PC-3 (cell line): ENCODE results near the gene CLDN17. TPM values are rescaled to one million over a fixed set of nuclear protein-coding genes. Genes with fewer than 3 reads are reported as not detected.

Source experiments
- ATAC-seq: fragments of 200-7000 bp; cut with Tn5 transposase; 2 replicates; pipeline ENCODE4 v1.9.1; 2020; ENCODE audit warnings: mild to moderate bottlenecking, moderate library complexity
- BruUV-seq: library from RNA; stranded (reverse); fragments of 400-500 nt; replicated peaks from 2 replicates; lab custom pipeline; 2021; lab: Mats Ljungman, UMichigan
- CTCF ChIA-PET: fragments of 300-600 bp; sonication (Branson Sonifier 250); formaldehyde crosslinking; loops from one replicate; lab custom pipeline; 2022; ENCODE audit warnings: antibody characterized with exemption; lab: Charles Lee
- POLR2A ChIA-PET: fragments of 300-600 bp; sonication (Branson Sonifier 250); formaldehyde crosslinking; loops from one replicate; lab custom pipeline; 2022; ENCODE audit warnings: antibody characterized with exemption; ENCODE audit not compliant: unreplicated experiment; lab: Charles Lee
- DNase-seq: peaks from one replicate; pipeline ENCODE4 v3.0.0-alpha.2; 2015
- H2AFZ ChIP-seq: fragments of 300-600 bp; sonication (generic); 2 replicates; pipeline ENCODE4 v1.6.0; 2016; ENCODE audit warnings: antibody characterized with exemption, low read length
- H3F3A ChIP-seq: fragments of 300-600 bp; sonication (generic); one replicate; pipeline ENCODE4 v1.6.0; 2017; ENCODE audit warnings: antibody characterized with exemption, low read length, control low read depth, mild to moderate bottlenecking; ENCODE audit not compliant: unreplicated experiment
- H3K27ac ChIP-seq: fragments of 300-600 bp; sonication (generic); 2 replicates; pipeline ENCODE4 v1.5.1; 2016; ENCODE audit warnings: mild to moderate bottlenecking, low read length
- H3K27me3 ChIP-seq: fragments of 300-600 bp; sonication (generic); 2 replicates; pipeline ENCODE4 v1.6.1; 2016; ENCODE audit warnings: low read length, mixed read lengths
- H3K36me3 ChIP-seq: fragments of 300-600 bp; sonication (generic); 2 replicates; pipeline ENCODE4 v1.6.1; 2016; ENCODE audit warnings: low read depth, mixed run types, low read length, mixed read lengths
- H3K4me1 ChIP-seq: fragments of 300-600 bp; sonication (generic); 2 replicates; pipeline ENCODE4 v1.5.1; 2016; ENCODE audit warnings: low read length; ENCODE audit not compliant: insufficient read depth
- H3K4me2 ChIP-seq: fragments of 300-600 bp; sonication (generic); 2 replicates; pipeline ENCODE4 v1.6.0; 2016; ENCODE audit warnings: low read length
- H3K4me3 ChIP-seq: fragments of 300-600 bp; sonication (generic); 2 replicates; pipeline ENCODE4 v1.5.1; 2016; ENCODE audit warnings: mild to moderate bottlenecking, low read length, mixed read lengths
- H3K79me2 ChIP-seq: fragments of 300-600 bp; sonication (generic); 2 replicates; pipeline ENCODE4 v1.6.1; 2017; ENCODE audit warnings: low read length, mixed read lengths
- H3K9ac ChIP-seq: fragments of 300-600 bp; sonication (generic); 2 replicates; pipeline ENCODE4 v1.6.0; 2016; ENCODE audit warnings: mild to moderate bottlenecking, low read length
- H3K9me2 ChIP-seq: fragments of 300-600 bp; sonication (generic); replicated peaks from 2 replicates; pipeline ENCODE4 v1.6.1; 2016; ENCODE audit warnings: mixed run types, low read length, mixed read lengths
- H3K9me3 ChIP-seq: fragments of 300-600 bp; sonication (generic); 2 replicates; pipeline ENCODE4 v1.6.1; 2016; ENCODE audit warnings: low read length, mixed read lengths
- H4K20me1 ChIP-seq: fragments of 300-600 bp; sonication (generic); 2 replicates; pipeline ENCODE4 v1.6.1; 2016; ENCODE audit warnings: low read length, mixed read lengths
- CTCF ChIP-seq: fragments of 300-600 bp; sonication (generic); conservative IDR thresholded peaks from 2 replicates; pipeline ENCODE4 v1.5.1; 2017; ENCODE audit warnings: antibody characterized with exemption, low read depth, mild to moderate bottlenecking, low read length
- EZH2 ChIP-seq: fragments of 300-600 bp; sonication (generic); IDR thresholded peaks from one replicate; pipeline ENCODE4 v1.6.1; 2017; ENCODE audit warnings: antibody characterized with exemption, mild to moderate bottlenecking, low read length; ENCODE audit not compliant: unreplicated experiment
- EZH2phosphoT487 ChIP-seq: fragments of 300-600 bp; sonication (generic); IDR thresholded peaks from 2 replicates; pipeline ENCODE4 v1.6.1; 2018; ENCODE audit warnings: mild to moderate bottlenecking, antibody characterized with exemption, low read length, borderline replicate concordance
- intact Hi-C: fragments of 100-400 bp; cut with micrococcal nuclease; formaldehyde crosslinking; loops from 2 replicates; pipeline ENCODE4 v1.9.0; 2023
- total RNA-seq: library from RNA; depleted of rRNA; stranded (reverse); fragments of >200 nt; gene quantifications from 2 replicates; pipeline ENCODE4 v1.2.3, GENCODE V29; 2014

CLDN17 gene
- total RNA-seq, 1 experiment from 2014 or later: not detected

DNA sequence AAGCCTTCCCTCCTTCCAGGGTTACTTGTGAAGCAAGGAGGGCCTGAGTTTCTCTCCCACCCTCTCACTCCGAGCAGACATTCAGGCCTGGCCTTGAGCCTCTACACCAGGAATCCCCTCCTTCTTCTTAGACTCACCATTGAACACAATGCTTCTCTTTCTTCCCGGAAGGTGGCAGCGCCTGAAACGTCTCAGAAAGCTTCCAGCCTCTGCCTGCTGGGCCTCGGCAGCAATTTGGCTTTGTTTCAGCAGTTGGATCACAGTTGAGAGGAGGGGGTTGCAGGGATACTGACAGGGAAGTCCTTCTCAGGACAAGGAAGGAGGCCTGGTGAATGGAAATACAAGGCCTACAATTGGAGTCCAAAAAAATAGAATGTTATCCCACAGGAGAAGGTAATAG is 43.0 kb upstream of the CLDN17 start:
- Histone ChIP-seq H3K79me2 (no peaks in the 10 kb centered on the region), H3K9me3 (no peaks in the 10 kb centered on the region), H3K4me1 (peaks cover 10% of the 10 kb centered on the region), H2AFZ (peak overlapping the region; percentile 57; the same call in 1 of the 2 replicates), H3K27me3 (peaks cover 3% of the 10 kb centered on the region; the same call in 1 of the 2 replicates), H3K9me2 (no peaks in the 10 kb centered on the region), H3F3A (no peaks in the 10 kb centered on the region), H3K27ac (no peak overlapping the region), H3K36me3 (no peaks in the 10 kb centered on the region), H3K9ac (no peak overlapping the region), H4K20me1 (no peaks in the 10 kb centered on the region), H3K4me2 (no peak overlapping the region), H3K4me3 (no peak overlapping the region)
- ATAC-seq (no peak), DNase-seq (peak; percentile 30)
- CTCF ChIA-PET: no interaction called here
- POLR2A ChIA-PET: no interaction called here
- intact Hi-C loops: no loop called here
- peak; percentile 41 for TF ChIP-seq CTCF
- TF ChIP-seq EZH2: no peak
- BruUV-seq: no TSS peak

DNA sequence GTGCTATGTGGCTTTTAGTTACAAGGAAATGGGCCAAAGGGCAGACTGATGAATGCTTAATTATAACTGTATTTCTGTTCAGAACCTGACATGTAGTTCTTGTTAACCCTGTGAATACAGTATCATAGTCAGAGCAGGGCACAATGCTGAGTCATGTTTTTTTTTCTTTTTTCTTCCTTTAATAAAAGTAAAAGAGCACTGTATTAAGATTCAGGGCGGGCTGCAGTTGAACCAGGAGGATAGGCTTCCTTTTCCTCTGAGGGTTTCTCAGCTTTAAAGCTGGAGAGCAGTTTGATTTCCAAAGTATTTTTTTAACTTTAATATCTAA is 40.6 kb upstream of the CLDN17 start:
- Histone ChIP-seq H3K9me2 (no peaks in the 10 kb centered on the region), H3K27ac (0 out of 2 replicates have a peak overlapping the region, but pooled peaks have one; percentile 7), H3K4me3 (no peak overlapping the region), H3K27me3 (peaks cover 4% of the 10 kb centered on the region; the same call in 1 of the 2 replicates), H3K79me2 (no peaks in the 10 kb centered on the region), H3K9me3 (no peaks in the 10 kb centered on the region), H2AFZ (peak overlapping the region; percentile 42), H3K9ac (no peak overlapping the region), H3K36me3 (no peaks in the 10 kb centered on the region), H3K4me1 (peaks cover 10% of the 10 kb centered on the region), H4K20me1 (no peaks in the 10 kb centered on the region), H3F3A (no peaks in the 10 kb centered on the region), H3K4me2 (peak overlapping the region; percentile 36)
- intact Hi-C loops: no loop called here
- TF ChIP-seq CTCF (no peak), EZH2 (no peak), EZH2phosphoT487 (no peak)
- DNase-seq (no peak), ATAC-seq (no peak)
- no TSS peak for BruUV-seq
- ChIA-PET CTCF (no interaction called here), POLR2A (no interaction called here)

GRCh38 chr21:30206551-30207251 is 40.1 kb upstream of the CLDN17 start:
- ChIA-PET POLR2A (no interaction called here), CTCF (no interaction called here)
- no peaks in the 10 kb centered on the region for H3K9me2 ChIP-seq
- no peaks in the 10 kb centered on the region for H4K20me1 ChIP-seq
- TF ChIP-seq CTCF (no peak), EZH2 (no peak), EZH2phosphoT487 (no peak)
- H3K27ac ChIP-seq: 0 out of 2 replicates have a peak overlapping the region, but pooled peaks have one; percentile 7
- DNase-seq (peak; percentile 55), ATAC-seq (no peak)
- peaks cover 10% of the 10 kb centered on the region for H3K4me1 ChIP-seq
- no TSS peak for BruUV-seq
- H3K4me2 ChIP-seq: peak overlapping the region; percentile 36
- H3K9me3 ChIP-seq: no peaks in the 10 kb centered on the region
- no peaks in the 10 kb centered on the region for H3K79me2 ChIP-seq
- H3K27me3 ChIP-seq: peaks cover 4% of the 10 kb centered on the region; the same call in 1 of the 2 replicates
- no peak overlapping the region for H3K4me3 ChIP-seq
- no peaks in the 10 kb centered on the region for H3K36me3 ChIP-seq
- no peaks in the 10 kb centered on the region for H3F3A ChIP-seq
- intact Hi-C loops: no loop called here
- H2AFZ ChIP-seq: peak overlapping the region; percentile 42
- no peak overlapping the region for H3K9ac ChIP-seq
